Activated gamma-delta T cell treated with Interleukin-2 at 50 U/mL for 16 hours (primary cell): Measurements from ENCODE around the gene NKRF.
"Not testable (repeated sequence)": the region's sequence is repeated elsewhere in the genome, so short reads cannot be mapped to it uniquely, and the experiment has no call there.

Experiments
- DNase-seq: peaks from one replicate; pipeline ENCODE4 v3.0.0-alpha.2; 2020

The NKRF gene

DNA sequence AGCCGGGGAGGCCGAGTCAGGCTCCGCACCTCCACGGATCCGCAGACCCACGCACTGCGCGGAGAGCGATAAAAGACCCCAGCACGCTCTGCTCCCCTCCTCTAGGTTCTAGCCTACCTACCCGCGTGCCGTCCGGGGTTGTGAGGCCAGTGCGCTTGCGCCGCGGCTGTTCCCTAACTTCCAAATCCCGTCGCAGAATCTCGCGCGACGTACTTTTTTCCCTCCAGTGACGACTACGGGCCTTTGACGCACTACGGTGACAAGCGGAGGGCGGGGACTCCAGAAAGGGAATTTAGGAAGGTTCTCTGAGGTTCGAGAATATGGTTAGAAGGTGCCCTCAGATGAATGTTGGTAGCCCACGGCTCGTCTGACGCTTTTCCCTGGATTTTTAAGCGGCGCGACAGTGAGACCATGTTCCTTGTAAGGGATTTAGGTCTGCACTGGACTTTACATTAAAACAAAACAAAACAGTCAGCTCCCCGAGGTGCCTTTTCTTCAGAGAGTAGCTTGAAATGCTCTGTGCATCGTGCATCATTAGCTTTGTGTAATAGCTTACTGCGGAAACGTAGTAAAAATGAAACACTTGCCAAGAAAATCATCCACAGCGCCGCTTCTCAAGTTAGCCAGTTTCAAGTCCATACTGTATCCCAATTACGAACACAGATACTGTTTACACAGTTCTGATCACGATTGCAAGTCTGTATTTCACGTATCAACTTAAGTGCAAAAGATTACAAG, at the start of gene NKRF:
Gene NKRF, minus strand, starts transcription at position 145 of the 738 bp plus-strand sequence.
- peak; percentile 85 for DNase-seq

- no peak for DNase-seq
Measured at GRCh38 chrX:119655125-119655524, 48.9 kb upstream of the NKRF start.

- DNase-seq: no peak
Measured at GRCh38 chrX:119654112-119654531, 47.9 kb upstream of the NKRF start.

GRCh38 chrX:119648421-119648775, 42.2 kb upstream of the NKRF start:
- no peak for DNase-seq

DNA sequence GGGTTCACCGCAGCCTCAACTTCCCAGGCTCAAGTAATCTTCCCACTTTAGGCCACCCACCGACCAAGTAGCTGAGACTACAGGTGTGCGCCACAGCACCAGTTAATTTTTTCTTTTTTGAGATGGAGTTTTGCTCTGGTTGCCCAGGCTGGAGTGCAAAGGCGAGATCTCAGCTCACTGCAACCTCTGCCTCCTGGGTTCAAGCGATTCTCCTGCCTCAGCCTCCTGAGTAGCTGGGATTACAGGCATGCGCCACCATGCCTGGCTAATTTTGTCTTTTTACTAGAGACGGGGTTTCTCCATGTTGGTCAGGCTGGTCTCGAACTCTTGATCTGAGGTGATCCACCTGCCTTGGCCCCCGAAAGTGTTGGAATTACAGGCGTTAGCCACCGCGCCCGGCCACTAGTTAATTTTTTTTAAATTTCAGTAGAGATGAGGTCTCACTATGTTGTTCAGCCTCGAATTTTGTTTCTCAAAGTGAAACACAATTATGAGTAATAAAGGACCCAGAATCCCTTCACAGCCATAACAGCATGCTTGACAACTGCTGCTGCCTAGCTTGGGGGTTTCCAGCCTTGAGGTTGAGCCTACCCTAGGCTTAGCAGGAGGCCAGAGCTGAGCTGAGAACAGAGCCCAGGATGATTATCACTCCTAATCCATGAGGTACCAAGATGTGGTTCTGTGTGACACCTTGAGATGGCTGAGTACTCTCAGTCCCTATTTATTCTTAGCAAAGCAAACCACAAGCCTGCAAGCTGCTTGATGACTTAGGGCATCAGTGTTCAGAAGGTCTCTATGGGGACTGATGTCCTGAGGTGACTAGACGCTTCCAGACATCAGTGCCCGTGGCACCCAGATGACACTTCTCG, 41.6 kb upstream of the NKRF start:
- peak; percentile 24 for DNase-seq

- DNase-seq: no peak
Measured at GRCh38 chrX:119647089-119647488, 40.9 kb upstream of the NKRF start.

DNA sequence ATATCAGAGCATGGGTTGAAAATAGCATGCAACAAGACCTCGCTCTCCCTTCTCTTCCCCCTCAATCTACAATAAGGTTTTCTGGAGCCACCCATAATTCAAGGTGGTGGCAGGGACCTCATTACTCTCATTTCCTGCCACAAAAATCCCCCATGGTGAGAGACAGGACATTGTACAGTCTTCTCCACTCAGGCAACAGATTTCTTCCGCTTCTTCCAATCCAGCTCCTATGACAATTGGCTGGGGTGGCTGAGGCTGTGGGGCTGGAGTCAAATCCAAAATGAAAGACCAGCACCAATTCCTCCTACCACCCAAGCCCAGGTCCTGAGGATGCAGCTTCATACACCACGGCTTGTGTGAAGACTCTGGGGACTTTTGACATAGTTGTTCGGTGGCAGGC, 40.3 kb upstream of the NKRF start:
- no peak for DNase-seq

GRCh38 chrX:119643696-119644095, 37.5 kb upstream of the NKRF start:
- DNase-seq: no peak

- no peak for DNase-seq
Measured at GRCh38 chrX:119640731-119641170, 34.5 kb upstream of the NKRF start.

DNA sequence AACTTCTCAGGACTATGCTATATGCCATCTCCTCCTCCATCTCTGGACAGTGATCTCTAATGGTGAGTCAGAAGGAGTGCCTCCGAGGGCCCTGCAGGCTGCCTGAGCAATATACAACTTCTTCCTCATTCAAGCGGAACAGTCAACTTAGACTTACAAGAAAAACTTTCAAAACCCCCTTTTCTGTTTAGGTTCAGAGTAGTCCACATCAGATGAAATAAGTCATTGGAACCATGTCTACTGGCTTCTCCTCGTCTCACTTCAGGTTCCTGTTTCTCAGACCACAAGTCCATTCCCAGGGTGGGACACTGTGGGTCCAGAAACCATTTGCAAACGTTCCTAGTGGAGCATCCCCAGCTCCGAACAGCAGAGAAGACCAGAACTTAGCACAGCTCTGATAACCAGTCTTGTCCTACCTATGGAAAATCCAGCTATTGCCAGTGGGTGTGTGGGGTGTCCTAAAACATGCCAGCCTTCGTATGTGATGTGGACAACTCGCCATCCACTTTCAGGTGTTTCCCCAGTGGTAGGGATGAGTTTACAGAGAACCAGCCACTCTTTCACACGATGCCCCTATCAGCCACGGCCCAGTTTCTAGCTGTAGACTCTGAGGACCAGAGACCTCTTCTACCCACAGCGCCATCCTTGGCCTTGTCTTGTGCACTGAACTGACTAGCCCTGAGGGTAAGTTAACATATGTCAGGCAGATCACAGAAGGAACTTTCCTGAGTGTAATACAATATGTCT, 32.7 kb upstream of the NKRF start:
- no peak for DNase-seq

- not testable (repeated sequence) for DNase-seq
Measured at GRCh38 chrX:119637421-119637820, 31.2 kb upstream of the NKRF start.

DNA sequence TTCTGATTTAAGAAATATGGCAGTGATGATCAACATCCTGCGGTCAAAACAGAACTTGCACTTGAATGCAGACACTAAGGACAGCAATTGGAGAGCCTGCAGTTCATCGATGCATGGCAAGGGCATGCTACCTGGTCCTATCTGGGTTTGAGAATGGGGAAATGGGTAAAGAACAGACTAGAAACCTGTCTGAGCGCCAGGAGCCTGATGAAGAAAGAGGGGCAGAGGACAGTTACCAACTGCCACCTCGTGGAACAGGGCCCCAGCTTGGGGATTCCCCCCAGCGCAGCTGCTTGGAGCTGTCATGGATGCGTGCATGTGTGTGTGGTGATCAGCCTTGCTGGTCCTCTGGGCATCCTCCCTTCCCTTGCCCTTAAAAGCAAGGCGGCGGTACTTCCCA, 30.2 kb upstream of the NKRF start:
- DNase-seq: no peak

- no peak for DNase-seq
Measured at GRCh38 chrX:119635799-119636198, 29.6 kb upstream of the NKRF start.

DNA sequence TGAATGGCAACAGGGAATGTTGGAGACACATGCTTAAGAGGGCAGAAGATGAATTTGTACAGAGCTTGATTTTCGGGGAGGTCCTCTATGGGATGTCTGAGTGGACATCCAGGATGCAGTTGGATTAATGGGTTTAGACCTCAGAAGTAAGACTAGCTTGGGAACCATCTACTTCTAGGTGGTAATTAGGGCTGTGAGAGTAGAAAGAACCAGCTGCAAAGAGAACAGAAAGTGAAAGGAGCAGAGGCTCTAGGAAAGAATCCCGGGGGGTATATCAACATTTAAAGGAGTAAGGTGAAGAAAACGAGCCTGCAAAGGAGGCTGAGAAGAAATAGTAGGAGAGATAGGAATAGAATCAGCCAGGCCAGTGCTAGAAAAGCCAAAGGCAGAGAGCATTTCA, 29.0 kb upstream of the NKRF start:
- no peak for DNase-seq

- DNase-seq: no peak
Measured at GRCh38 chrX:119625843-119626242, 19.6 kb upstream of the NKRF start.

GRCh38 chrX:119624951-119625668, 18.9 kb upstream of the NKRF start:
- DNase-seq: no peak

GRCh38 chrX:119624417-119624816, 18.2 kb upstream of the NKRF start:
- no peak for DNase-seq

DNA sequence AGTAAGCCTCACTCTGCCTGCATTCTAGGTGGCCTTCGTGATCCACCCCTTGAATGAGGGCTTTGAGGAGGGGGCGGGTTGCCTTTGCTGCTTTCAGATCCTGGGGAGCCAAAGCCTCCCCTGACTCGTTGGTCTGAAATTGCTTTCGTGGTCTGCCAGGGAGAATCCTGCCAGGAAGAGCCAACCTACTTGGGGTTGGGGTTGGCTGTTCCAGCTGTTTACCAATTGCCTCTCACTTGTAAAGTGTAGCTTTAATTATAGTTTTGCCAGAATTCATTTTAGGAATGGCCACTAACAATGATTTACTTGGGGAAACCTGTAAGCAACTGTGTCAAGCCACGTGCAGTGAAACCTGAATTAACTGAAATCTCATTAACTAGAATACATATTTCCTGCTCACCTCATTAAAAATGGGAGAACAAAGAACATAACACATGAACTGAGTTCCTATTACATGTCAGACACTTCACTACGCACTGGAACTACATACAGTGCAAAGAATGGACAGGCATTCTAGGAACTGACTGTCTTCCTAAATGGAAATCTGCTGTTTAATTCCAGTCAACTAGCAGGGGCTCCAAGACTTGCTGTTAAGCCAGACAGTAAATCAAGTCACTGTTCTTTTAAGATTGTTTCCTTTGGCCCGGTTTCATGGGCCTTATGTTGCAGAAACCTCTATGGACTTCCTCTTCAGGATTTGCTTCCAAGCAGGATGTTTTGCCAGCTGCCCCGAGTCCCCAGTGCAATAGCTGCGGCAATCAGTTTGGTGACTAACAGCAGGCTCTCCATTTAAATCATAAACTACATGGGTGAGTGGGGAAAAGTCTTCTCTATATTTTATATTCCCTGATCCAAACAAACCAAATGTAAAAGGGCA, 16.4 kb upstream of the NKRF start:
- no peak for DNase-seq

DNA sequence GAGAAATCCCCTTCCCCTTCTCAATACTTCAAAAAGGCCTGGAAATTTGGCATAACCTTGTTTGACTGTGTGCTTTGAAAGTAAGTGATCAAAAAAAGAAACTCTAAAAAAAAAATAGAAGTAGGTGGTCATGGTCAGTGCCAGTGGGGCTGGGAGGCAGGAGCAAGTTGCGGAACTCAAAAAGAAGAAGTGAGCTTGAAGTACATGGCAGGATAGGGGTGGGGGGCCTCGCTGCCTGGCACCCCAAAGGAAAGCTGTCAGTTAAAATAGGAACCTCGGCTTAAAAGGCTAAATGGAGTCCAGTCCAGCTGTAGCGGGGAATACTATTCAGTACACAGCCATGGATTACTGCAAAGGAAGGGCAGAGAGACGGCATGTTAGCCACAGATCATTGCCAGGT, 12.2 kb upstream of the NKRF start:
- DNase-seq: no peak

DNA sequence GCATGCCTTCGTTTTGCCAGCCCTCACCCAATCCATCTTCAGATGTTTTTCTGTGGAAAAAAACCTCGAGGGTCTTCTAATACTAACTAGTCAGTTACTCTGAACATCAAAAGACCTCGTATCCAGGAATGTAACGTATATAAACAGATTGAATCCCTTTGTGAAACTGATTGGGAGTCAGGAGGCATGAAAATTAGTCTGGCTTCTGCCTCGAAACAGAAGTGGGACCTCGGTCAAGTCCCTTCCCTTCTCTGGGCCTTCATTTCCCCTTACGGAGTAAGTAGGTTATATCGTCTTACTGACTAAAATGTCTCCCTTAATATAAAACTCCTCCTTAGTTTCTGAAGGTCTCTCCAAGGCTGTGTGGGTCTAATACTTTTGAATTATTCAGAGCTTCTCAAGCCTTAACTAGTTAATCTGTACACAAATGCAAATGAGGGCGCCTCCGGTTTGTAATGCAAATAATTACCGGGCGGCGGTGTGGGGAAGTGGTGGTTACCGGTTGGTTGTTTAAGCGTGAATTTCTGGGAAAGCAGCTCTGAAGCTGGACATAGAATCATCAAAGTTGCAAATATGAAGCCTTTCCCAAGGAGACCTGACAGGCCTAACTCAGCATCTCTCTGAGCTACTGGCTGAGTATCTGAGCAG, 11.4 kb upstream of the NKRF start:
- no peak for DNase-seq

GRCh38 chrX:119614776-119615175, 8.6 kb upstream of the NKRF start:
- DNase-seq: no peak
